Measurements from ENCODE around the gene FXYD3. TPM values are rescaled to one million over a fixed set of nuclear protein-coding genes. Genes with fewer than 3 reads are reported as not detected.

FXYD3 gene
- total RNA-seq, 2 donors from 2014 or later: 365 to 1,352 TPM

DNA sequence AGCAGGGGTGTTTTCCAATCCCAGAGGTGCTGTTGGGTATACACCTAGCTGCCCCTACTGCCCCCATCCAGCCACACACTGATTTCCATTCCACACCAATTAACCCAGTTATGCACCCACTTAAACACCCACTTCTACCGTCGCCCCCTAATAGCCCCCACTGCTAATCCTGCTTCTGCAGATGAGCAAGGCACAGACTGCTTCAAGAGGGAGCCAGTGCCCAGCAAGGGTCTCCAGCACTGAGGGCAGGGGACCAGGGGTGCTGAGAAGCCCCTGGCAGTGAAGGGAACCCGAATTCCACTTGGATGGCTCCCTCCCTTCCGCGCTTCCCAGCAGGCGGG lies 28.6 kb downstream of the FXYD3 start:
- Histone ChIP-seq H3K36me3 (no peaks in the 10 kb centered on the region), H3K27ac (no peak overlapping the region), H3K27me3 (replicated peaks; ENCODE audit: insufficient read depth) (no peaks in the 10 kb centered on the region), H3K4me1 (replicated peaks) (peaks cover 15% of the 10 kb centered on the region), H3K4me3 (no peak overlapping the region), H3K9me3 (no peaks in the 10 kb centered on the region)
- intact Hi-C loops (cut with DNase I): loop anchor here (5.0 kb wide), 1 partner anchor 123 kb away; the partner anchor contains the start of gene USF2
- TF ChIP-seq POLR2AphosphoS5 (IDR thresholded peaks at IDR 0.05): no peak
- TF ChIP-seq, protein P1, sequence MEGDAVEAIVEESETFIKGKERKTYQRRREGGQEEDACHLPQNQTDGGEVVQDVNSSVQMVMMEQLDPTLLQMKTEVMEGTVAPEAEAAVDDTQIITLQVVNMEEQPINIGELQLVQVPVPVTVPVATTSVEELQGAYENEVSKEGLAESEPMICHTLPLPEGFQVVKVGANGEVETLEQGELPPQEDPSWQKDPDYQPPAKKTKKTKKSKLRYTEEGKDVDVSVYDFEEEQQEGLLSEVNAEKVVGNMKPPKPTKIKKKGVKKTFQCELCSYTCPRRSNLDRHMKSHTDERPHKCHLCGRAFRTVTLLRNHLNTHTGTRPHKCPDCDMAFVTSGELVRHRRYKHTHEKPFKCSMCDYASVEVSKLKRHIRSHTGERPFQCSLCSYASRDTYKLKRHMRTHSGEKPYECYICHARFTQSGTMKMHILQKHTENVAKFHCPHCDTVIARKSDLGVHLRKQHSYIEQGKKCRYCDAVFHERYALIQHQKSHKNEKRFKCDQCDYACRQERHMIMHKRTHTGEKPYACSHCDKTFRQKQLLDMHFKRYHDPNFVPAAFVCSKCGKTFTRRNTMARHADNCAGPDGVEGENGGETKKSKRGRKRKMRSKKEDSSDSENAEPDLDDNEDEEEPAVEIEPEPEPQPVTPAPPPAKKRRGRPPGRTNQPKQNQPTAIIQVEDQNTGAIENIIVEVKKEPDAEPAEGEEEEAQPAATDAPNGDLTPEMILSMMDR (IDR thresholded peaks at IDR 0.05): no peak
- no peak for TF ChIP-seq POLR2A (IDR thresholded peaks at IDR 0.05)
- 20% methylated on average over 6 of the region's 6 CpGs for WGBS
- no peak for DNase-seq (ENCODE audit: low spot score)

DNA sequence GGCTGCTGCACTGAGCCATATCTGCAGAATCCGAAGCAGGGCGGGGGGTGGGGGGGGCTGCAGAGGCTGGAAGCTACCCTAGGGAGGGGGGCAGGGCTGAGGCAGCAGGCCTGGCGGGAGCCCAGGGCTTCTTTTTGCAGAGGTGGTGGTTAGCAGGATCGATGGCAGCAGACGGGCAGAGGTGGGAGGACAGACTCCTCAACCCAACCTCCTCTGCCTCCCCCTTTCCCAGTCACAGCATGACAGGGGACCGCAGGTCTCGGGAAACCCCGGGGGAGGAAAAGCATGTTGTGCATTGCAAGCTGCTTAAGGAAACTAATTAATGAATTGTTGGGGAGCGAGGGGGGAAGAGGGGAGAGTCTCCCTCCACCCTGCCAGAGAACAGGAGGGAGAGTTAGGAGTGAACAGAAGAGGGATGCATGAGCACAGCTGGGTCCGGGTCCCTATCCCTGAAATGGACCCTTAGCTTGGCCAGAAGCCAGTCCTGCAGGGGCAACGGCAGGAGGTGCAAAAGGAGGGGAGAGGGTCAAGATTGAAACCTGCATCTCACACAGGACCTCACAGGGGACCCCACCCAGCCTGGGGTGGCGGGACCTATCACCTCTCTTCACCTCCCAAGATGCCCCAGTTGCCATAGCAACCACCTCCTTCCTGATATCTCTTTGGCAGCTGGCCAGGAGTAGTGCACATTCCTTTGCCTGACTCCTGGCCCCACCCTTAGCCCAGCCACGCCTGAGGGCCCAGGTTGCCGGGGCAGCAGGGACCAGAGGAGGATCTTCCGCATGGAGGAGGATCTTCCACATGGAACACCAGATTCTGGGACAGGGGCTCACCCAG lies 29.2 kb downstream of the FXYD3 start:
- peaks cover 15% of the 10 kb centered on the region for H3K4me1 ChIP-seq (replicated peaks)
- H3K27ac ChIP-seq: no peak overlapping the region
- H3K4me3 ChIP-seq: no peak overlapping the region
- intact Hi-C loops (cut with DNase I): loop anchor here (5.0 kb wide), 1 partner anchor 122 kb away; the partner anchor contains the start of gene USF2
- H3K27me3 ChIP-seq (replicated peaks; ENCODE audit: insufficient read depth): no peaks in the 10 kb centered on the region
- TF ChIP-seq, protein P1 (IDR thresholded peaks at IDR 0.05): no peak
- TF ChIP-seq POLR2AphosphoS5 (IDR thresholded peaks at IDR 0.05) (no peak), POLR2A (IDR thresholded peaks at IDR 0.05) (no peak)
- no peak for DNase-seq (ENCODE audit: low spot score)
- H3K36me3 ChIP-seq: no peaks in the 10 kb centered on the region
- H3K9me3 ChIP-seq: no peaks in the 10 kb centered on the region
- 20% methylated on average over 14 of the region's 15 CpGs for whole genome bisulfite sequencing

DNA sequence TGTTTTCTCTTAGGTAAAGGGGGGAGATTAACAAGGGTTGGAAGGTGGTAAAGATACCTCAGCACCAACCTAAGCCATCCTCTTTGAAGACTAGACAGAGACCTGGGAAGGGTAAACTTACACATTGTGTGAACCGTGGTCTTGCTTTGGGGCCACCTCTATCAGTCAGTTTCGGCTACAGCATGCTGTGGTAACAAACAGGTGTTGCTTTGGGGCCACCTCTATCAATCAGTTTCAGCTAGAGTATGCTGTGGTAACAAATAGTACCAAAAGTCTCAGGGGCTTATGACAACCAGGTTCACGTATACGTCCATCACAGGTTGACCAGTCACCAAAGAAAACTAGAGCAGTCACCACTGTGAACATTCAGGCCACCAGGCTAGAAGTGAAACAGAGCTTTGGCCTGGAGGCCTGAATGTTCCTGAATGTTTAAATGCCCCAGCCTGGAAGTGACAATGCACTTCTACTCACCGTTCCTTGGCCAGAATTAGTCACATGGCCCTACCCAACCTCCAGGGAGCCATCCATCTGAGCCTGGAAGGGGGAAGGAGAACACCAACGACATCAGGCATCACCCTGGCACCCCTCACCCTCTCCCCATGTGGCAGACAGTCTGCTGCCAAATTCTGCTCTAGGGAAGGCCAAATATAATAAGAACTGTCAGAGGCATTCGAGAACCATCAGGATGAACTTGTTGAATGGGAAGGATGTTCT lies 31.3 kb downstream of the FXYD3 start:
- TF ChIP-seq, protein P1 (IDR thresholded peaks at IDR 0.05): no peak
- H3K4me1 ChIP-seq (replicated peaks): peaks cover 9% of the 10 kb centered on the region
- intact Hi-C loops (cut with DNase I): no loop called here
- whole genome bisulfite sequencing: 71% methylated on average over 7 of the region's 7 CpGs
- H3K27ac ChIP-seq: no peak overlapping the region
- no peaks in the 10 kb centered on the region for H3K36me3 ChIP-seq
- no peaks in the 10 kb centered on the region for H3K27me3 ChIP-seq (replicated peaks; ENCODE audit: insufficient read depth)
- H3K9me3 ChIP-seq: no peaks in the 10 kb centered on the region
- no peak for DNase-seq (ENCODE audit: low spot score)
- no peak overlapping the region for H3K4me3 ChIP-seq

DNA sequence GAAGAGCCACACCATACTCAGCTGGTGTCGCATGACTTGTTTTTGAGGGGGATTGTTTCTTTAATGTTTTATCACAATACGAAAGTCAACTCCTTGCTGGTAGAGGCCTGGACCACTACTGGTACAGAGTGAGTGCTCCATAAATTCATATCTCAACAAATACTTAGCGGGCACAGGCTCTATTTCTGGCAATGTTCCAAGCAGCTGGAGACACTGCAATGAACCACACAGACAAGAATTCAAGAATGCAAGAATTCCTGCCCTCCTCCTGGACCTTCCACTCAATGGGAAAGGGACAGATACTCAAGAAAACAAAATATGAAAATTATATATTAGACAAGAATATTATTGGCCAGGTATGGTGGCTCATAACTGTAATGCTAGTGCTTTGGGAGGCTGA lies 33.8 kb downstream of the FXYD3 start:
- H3K4me1 ChIP-seq (replicated peaks): no peaks in the 10 kb centered on the region
- no peak overlapping the region for H3K27ac ChIP-seq
- intact Hi-C loops (cut with DNase I): no loop called here
- peaks cover 4% of the 10 kb centered on the region for H3K27me3 ChIP-seq (replicated peaks; ENCODE audit: insufficient read depth)
- H3K9me3 ChIP-seq: no peaks in the 10 kb centered on the region
- WGBS: 68% methylated on average over 3 of the region's 3 CpGs
- H3K4me3 ChIP-seq: no peak overlapping the region
- DNase-seq (ENCODE audit: low spot score): no peak
- TF ChIP-seq, protein P1 (IDR thresholded peaks at IDR 0.05): no peak
- no peak for TF ChIP-seq POLR2AphosphoS5 (IDR thresholded peaks at IDR 0.05)
- no peak for TF ChIP-seq POLR2A (IDR thresholded peaks at IDR 0.05)
- H3K36me3 ChIP-seq: no peaks in the 10 kb centered on the region

Measured in prostate gland (tissue), 2 donors.